Naive thymus-derived CD4-positive, alpha-beta T cell (primary cell): ENCODE measurements around the gene MBLAC1. TPM values are rescaled to one million over a fixed set of nuclear protein-coding genes. Genes with fewer than 3 reads are reported as not detected.
A peak's percentile ranks its signal among the peaks of the same experiment; 100 is the strongest.

Source experiments
- ATAC-seq: fragments of 150-1000 bp; cut with Tn5 transposase; 2 replicates; pipeline ENCODE4 v1.10.0; 2021; ENCODE audit warnings: mild to moderate bottlenecking, moderate library complexity
- CTCF ChIA-PET: fragments of 350-600 bp; sonication (Branson Sonifier 250); formaldehyde crosslinking; loops from one replicate; lab custom pipeline; 2021; ENCODE audit warnings: antibody characterized with exemption; lab: Charles Lee
- POLR2A ChIA-PET: fragments of 350-600 bp; sonication (Branson Sonifier 250); formaldehyde crosslinking; loops from one replicate; lab custom pipeline; 2021; ENCODE audit warnings: antibody characterized with exemption, inconsistent platforms; lab: Charles Lee
- DNase-seq, 9 donors: peaks; one replicate each; pipeline versions ENCODE4 v3.0.0 to v3.0.0-alpha.2; 2020 to 2022; ENCODE audit warnings: mixed read lengths in 1 of 9
- H3K27ac ChIP-seq: one replicate; pipeline ENCODE4 v1.7.0; 2013; ENCODE audit warnings: mild to moderate bottlenecking, low read depth, low read length, moderate library complexity
- H3K27me3 ChIP-seq, 2 donors: one replicate each; pipeline ENCODE4 v1.7.0; 2013; ENCODE audit warnings: low read length in 2 of 2, mild to moderate bottlenecking in 2 of 2, moderate library complexity in 2 of 2; ENCODE audit not compliant: control insufficient read depth in 2 of 2, insufficient read depth in 2 of 2
- H3K36me3 ChIP-seq, 3 experiments: 1 replicate in 2 of 3; 2 replicates in 1 of 3; pipeline ENCODE4 v1.7.0; 2013; ENCODE audit warnings: low read length in 3 of 3, mild to moderate bottlenecking in 3 of 3, moderate library complexity in 1 of 3; ENCODE audit not compliant: insufficient read depth in 3 of 3, control insufficient read depth in 2 of 3
- H3K4me1 ChIP-seq, 2 donors: one replicate each; pipeline ENCODE4 v1.7.0; 2013; ENCODE audit warnings: low read length in 2 of 2, mild to moderate bottlenecking in 2 of 2, moderate library complexity in 1 of 2; ENCODE audit not compliant: control insufficient read depth in 2 of 2, insufficient read depth in 2 of 2
- H3K4me3 ChIP-seq: 2 replicates; pipeline ENCODE4 v1.7.0; 2013; ENCODE audit warnings: mild to moderate bottlenecking, low read length
- H3K9me3 ChIP-seq, 3 experiments: 1 replicate in 2 of 3; 2 replicates in 1 of 3; pipeline ENCODE4 v1.7.0; 2013; ENCODE audit warnings: low read length in 3 of 3; ENCODE audit not compliant: control insufficient read depth in 2 of 3
- H3K27ac Mint-ChIP-seq, 9 donors: one replicate each; pipeline ENCODE4 v1.8.0; 2020 to 2022; ENCODE audit warnings: mixed read lengths in 9 of 9, mild to moderate bottlenecking in 8 of 9, moderate library complexity in 5 of 9, inconsistent platforms in 2 of 9
- H3K27me3 Mint-ChIP-seq, 5 donors: one replicate each; pipeline ENCODE4 v1.8.0; 2021 to 2022; ENCODE audit warnings: mixed read lengths in 5 of 5, mild to moderate bottlenecking in 1 of 5
- H3K36me3 Mint-ChIP-seq, 5 donors: one replicate each; pipeline ENCODE4 v1.8.0; 2020 to 2022; ENCODE audit warnings: mixed read lengths in 5 of 5, mild to moderate bottlenecking in 3 of 5, inconsistent platforms in 1 of 5
- H3K4me1 Mint-ChIP-seq, 7 donors: one replicate each; pipeline ENCODE4 v1.8.0; 2020 to 2022; ENCODE audit warnings: mixed read lengths in 7 of 7, mild to moderate bottlenecking in 3 of 7, inconsistent platforms in 1 of 7
- H3K4me3 Mint-ChIP-seq, 10 donors: one replicate each; pipeline ENCODE4 v1.8.0; 2020 to 2022; ENCODE audit warnings: mild to moderate bottlenecking in 10 of 10, mixed read lengths in 10 of 10, moderate library complexity in 6 of 10, inconsistent platforms in 2 of 10
- H3K9me3 Mint-ChIP-seq, 11 donors: one replicate each; pipeline ENCODE4 v1.8.0; 2020 to 2022; ENCODE audit warnings: mixed read lengths in 11 of 11, mild to moderate bottlenecking in 4 of 11, inconsistent platforms in 1 of 11, moderate library complexity in 1 of 11
- intact Hi-C, 2 donors: fragments of 100-400 bp; cut with micrococcal nuclease; formaldehyde crosslinking; loops; one replicate each; pipeline ENCODE4 v1.15.1; 2023
- polyA plus RNA-seq, 2 donors: library from polyadenylated mRNA; unstranded; fragments of 300-500 nt; fragmentation: Illumina TruSeq; gene quantifications; one replicate each; pipeline ENCODE4 v1.2.3, GENCODE V29; 2021
- total RNA-seq, 6 experiments: library from RNA in 5 of 6; stranded (reverse) in 5 of 6; gene quantifications; 1 replicate in 5 of 6; 2 replicates in 1 of 6; pipeline ENCODE4 v1.2.3 and lab custom pipeline; 2021 to 2026

MBLAC1 gene
- total and polyA plus RNA-seq, 7 experiments from 2014 or later, result 1.5 to 6.3 (median 4.5) TPM

DNA sequence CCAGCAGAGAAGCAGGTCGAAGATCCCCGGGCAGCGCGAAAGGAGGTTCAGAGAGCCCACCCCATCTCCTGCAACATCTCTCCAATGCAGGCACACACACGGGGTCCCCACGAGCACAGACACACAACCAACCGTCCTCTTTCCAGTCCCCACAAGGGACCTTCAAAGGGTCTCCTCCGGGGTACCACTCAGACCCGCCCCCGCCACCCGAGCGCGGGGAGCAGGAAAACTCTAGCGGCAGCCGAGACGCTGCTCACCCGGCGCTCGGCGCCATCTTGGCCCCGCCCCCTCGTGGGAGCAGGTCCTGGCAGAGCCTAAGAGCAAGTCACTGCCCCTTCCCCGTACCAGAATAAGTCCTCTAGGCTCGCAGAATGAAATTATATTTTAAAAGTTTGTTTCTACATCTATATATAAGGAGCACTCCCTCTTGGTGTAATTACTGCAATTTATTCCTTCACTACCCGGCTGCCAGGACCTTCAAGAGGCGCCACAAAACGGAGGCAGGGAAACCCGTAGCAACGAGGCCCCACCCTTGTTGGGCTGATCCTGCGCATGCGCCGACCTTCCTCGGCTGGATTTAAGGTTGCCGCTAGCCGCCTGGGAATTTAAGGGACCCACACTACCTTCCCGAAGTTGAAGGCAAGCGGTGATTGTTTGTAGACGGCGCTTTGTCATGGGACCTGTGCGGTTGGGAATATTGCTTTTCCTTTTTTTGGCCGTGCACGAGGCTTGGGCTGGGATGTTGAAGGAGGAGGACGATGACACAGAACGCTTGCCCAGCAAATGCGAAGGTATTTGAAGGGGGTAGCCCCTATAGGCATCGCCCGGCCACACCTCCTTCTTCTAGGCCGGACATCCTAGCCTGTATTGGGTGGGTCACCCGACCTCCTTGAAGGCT is 7.4 kb upstream of the MBLAC1 start, which contains the start of the genes CNPY4 and TAF6:
TSS of gene CNPY4 (plus strand) at position 563 of the 898 bp plus-strand sequence. CDS start at position 674, 111 bp downstream.
TSS of gene TAF6 (minus strand) at position 287 of the 898 bp plus-strand sequence. CDS start 5,149 bp downstream, outside the sequence.
- Mint-ChIP-seq H3K27me3 (no peaks in the 10 kb centered on the region), H3K36me3 (peaks cover 0 to 7% (median 4%) of the 10 kb centered on the region in 5 donors), H3K9me3 (peaks cover 0 to 3% (median 0%) of the 10 kb centered on the region in 11 donors), H3K4me1 (peaks cover 18 to 36% (median 30%) of the 10 kb centered on the region in 7 donors), H3K4me3 (peak within 1 kb of the TSS; percentile 90 to 100 (median 98)), H3K27ac (peak within 1 kb of the TSS; percentile 97 to 99 (median 98))
- CTCF ChIA-PET, result interaction anchor here (0.6 to 0.7 kb wide), 2 partner anchors 31 to 742 kb away, joined by 3 to 4 read pairs; no protein-coding TSS in a partner anchor
- peak; percentile 88 for ATAC-seq
- peak; percentile 88 to 97 (median 95) for DNase-seq
- H3K4me1 ChIP-seq, result peaks cover 12 to 19% of the 10 kb centered on the region in 2 donors
- H3K36me3 ChIP-seq, result peaks cover 0 to 21% (median 0%) of the 10 kb centered on the region in 3 experiments
- H3K27ac ChIP-seq, result peak within 1 kb of the TSS; percentile 88
- H3K27me3 ChIP-seq, result no peaks in the 10 kb centered on the region
- H3K9me3 ChIP-seq, result no peaks in the 10 kb centered on the region
- peak within 1 kb of the TSS; percentile 100 for H3K4me3 ChIP-seq
- intact Hi-C loops, result loop anchor here (1.0 to 2.0 kb wide), 8 partner anchors 8 to 554 kb away; partner anchors contain the start of genes AP4M1 (in 2 of the 2), MCM7 (in 2 of the 2), ZCWPW1 (in 2 of the 2) and GNB2 (in 1 of the 2)
- POLR2A ChIA-PET, result interaction anchor here (0.6 to 7.6 kb wide), 18 partner anchors 9 to 557 kb away, joined by 3 to 107 read pairs (median 7); partner anchors contain the start of genes AP4M1, COPS6, GAL3ST4 and LAMTOR4

DNA sequence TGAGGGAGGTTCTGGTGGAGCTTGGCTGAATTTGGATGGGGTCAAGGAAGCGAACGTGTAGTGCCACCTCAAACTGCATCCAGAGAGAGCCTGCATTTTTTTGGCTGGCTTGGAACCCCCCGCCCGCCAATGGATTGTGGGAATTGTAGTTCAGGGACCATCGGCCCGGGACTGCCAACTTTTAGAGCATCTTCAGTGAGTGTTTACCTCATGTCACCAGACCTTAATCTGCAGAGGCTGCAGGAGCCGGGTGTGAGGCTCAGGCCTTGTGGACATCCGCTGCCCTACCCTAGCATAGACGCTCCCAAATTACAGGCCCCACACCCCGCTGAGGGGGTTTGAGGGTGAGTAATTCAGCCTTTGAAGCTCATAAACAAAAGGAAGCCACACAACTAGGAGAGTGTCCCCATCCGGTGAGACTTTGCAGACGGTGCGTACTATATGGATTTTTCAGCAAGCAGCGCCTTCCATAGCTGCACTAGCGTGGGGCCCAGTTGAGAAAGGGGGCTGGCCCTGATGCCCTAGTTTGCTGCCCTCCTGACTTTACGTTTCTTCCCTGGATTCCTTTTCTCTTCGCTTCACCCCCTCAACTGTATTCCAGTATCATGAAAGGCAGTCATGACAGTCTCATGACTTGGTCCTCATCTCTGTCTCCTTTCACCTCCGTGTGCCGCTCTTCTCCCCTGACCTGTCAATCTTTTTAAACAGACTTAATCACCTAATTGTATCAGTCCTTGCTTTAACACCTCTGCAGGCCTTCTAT is 6.6 kb upstream of the MBLAC1 start:
- POLR2A ChIA-PET, result interaction anchor here (0.6 to 7.6 kb wide), 25 partner anchors 8 to 704 kb away, joined by 3 to 107 read pairs (median 6); partner anchors contain the start of genes AP4M1, COPS6, GAL3ST4 and LAMTOR4
- intact Hi-C loops, result loop anchor here (1.0 to 2.0 kb wide), 8 partner anchors 7 to 553 kb away; partner anchors contain the start of genes AP4M1 (in 2 of the 2), MCM7 (in 2 of the 2), ZCWPW1 (in 2 of the 2) and GNB2 (in 1 of the 2)
- H3K27ac Mint-ChIP-seq, result peak overlapping the region; percentile 97 to 99 (median 98)

DNA sequence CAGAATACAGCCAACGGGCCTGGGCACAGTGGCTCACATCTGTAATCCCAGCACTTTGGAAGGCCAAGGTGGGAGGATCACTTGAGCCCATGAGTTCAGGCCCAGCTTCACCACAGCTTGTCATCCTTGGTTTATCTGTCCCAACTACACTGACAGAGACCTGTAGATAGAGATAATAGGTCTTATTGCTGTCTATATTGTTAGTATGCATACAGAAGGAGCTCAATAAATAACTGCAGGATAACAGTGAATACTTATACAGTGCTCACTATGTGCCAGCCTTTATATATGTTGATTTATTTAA is 6.1 kb upstream of the MBLAC1 start:
- H3K4me1 Mint-ChIP-seq, result peaks cover 21 to 49% (median 43%) of the 10 kb centered on the region in 7 donors
- POLR2A ChIA-PET, result interaction anchor here (0.6 to 7.6 kb wide), 23 partner anchors 8 to 704 kb away, joined by 3 to 107 read pairs (median 6); partner anchors contain the start of genes AP4M1, COPS6, GAL3ST4 and LAMTOR4
- CTCF ChIA-PET, result interaction anchor here (0.6 to 1.0 kb wide), 5 partner anchors 8 to 167 kb away, joined by 3 to 8 read pairs (median 3); no protein-coding TSS in a partner anchor
- peak overlapping the region; percentile 100 for H3K4me3 ChIP-seq
- no peaks in the 10 kb centered on the region for H3K27me3 Mint-ChIP-seq
- intact Hi-C loops, result no loop called here
- H3K36me3 Mint-ChIP-seq, result peaks cover 0 to 12% (median 4%) of the 10 kb centered on the region in 5 donors
- no peaks in the 10 kb centered on the region for H3K27me3 ChIP-seq
- peaks cover 0 to 3% (median 0%) of the 10 kb centered on the region in 11 donors for H3K9me3 Mint-ChIP-seq
- peak overlapping the region; percentile 88 for H3K27ac ChIP-seq
- H3K9me3 ChIP-seq, result no peaks in the 10 kb centered on the region
- peak overlapping the region; percentile 97 to 99 (median 98) for H3K27ac Mint-ChIP-seq
- DNase-seq (no peak), ATAC-seq (no peak)
- H3K36me3 ChIP-seq, result peaks cover 0 to 29% (median 0%) of the 10 kb centered on the region in 3 experiments
- H3K4me1 ChIP-seq, result peaks cover 16 to 26% of the 10 kb centered on the region in 2 donors
- peak overlapping the region; percentile 90 to 100 (median 98) for H3K4me3 Mint-ChIP-seq

More for the DNA sequence above, 6.6 kb upstream of the MBLAC1 start:
- Mint-ChIP-seq H3K4me3 (peak overlapping the region; percentile 90 to 100 (median 98)), H3K4me1 (peaks cover 18 to 44% (median 38%) of the 10 kb centered on the region in 7 donors), H3K36me3 (peaks cover 0 to 12% (median 4%) of the 10 kb centered on the region in 5 donors), H3K9me3 (peaks cover 0 to 3% (median 0%) of the 10 kb centered on the region in 11 donors), H3K27me3 (no peaks in the 10 kb centered on the region)
- Histone ChIP-seq H3K4me3 (peak overlapping the region; percentile 100), H3K9me3 (no peaks in the 10 kb centered on the region), H3K4me1 (peaks cover 12 to 21% of the 10 kb centered on the region in 2 donors), H3K27me3 (no peaks in the 10 kb centered on the region), H3K27ac (peak overlapping the region; percentile 88), H3K36me3 (peaks cover 0 to 27% (median 0%) of the 10 kb centered on the region in 3 experiments)
- DNase-seq (peak in 8 of 9 donors; percentile 67 to 79 (median 74)), ATAC-seq (peak; percentile 68)
- CTCF ChIA-PET, result interaction anchor here (0.6 to 1.0 kb wide), 7 partner anchors 9 to 743 kb away, joined by 3 to 8 read pairs (median 3); no protein-coding TSS in a partner anchor

- Mint-ChIP-seq H3K4me1 (peaks cover 17 to 51% (median 39%) of the 10 kb centered on the region in 7 donors), H3K27ac (peak overlapping the region in 4 of 9 donors; percentile 5 to 80 (median 64)), H3K9me3 (peaks cover 0 to 7% (median 0%) of the 10 kb centered on the region in 11 donors), H3K27me3 (no peaks in the 10 kb centered on the region), H3K36me3 (peaks cover 0 to 12% (median 0%) of the 10 kb centered on the region in 5 donors), H3K4me3 (peak overlapping the region in 1 of 10 donors; percentile 25)
- ATAC-seq (no peak), DNase-seq (no peak)
- POLR2A ChIA-PET, result interaction anchor here (1.0 to 7.6 kb wide), 4 partner anchors 21 to 100 kb away, joined by 3 to 107 read pairs (median 3); partner anchors contain the start of genes AP4M1 and MCM7
- H3K9me3 ChIP-seq, result no peaks in the 10 kb centered on the region
- no peak overlapping the region for H3K27ac ChIP-seq
- peaks cover 22 to 26% of the 10 kb centered on the region in 2 donors for H3K4me1 ChIP-seq
- no peaks in the 10 kb centered on the region for H3K27me3 ChIP-seq
- CTCF ChIA-PET, result interaction anchor here (0.7 kb wide), 1 partner anchor 10 kb away, joined by 3 read pairs; no protein-coding TSS in a partner anchor
- no peak overlapping the region for H3K4me3 ChIP-seq
- H3K36me3 ChIP-seq, result peaks cover 0 to 35% (median 0%) of the 10 kb centered on the region in 3 experiments
- intact Hi-C loops, result no loop called here
Observed at GRCh38 chr7:100122067-100122466, 4.7 kb upstream of the MBLAC1 start.

DNA sequence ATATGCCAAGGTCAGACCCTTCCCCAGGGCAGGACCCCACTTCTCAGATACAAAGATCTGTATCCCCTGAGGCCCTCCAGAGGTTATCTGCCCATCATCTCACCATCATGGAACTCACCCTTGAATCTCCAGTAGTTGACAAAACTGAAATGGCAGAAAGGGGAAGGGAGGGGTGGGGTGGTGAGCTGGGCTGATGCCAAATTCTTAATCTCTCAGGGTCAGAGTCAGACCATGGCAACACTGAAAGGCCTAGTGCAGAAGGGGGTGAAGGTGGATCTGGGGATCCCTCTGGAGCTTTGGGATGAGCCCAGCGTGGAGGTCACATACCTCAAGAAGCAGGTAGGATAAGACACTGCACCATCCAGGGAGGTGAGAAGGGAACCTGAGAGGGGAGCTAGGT is 4.2 kb upstream of the MBLAC1 start:
- no peak overlapping the region for H3K27ac ChIP-seq
- H3K4me3 Mint-ChIP-seq, result peak overlapping the region in 2 of 10 donors; percentile 26 to 50
- H3K27ac Mint-ChIP-seq, result peak overlapping the region in 5 of 9 donors; percentile 11 to 80 (median 60)
- peaks cover 0 to 12% (median 0%) of the 10 kb centered on the region in 5 donors for H3K36me3 Mint-ChIP-seq
- ATAC-seq (no peak), DNase-seq (no peak)
- peaks cover 0 to 38% (median 0%) of the 10 kb centered on the region in 3 experiments for H3K36me3 ChIP-seq
- no peaks in the 10 kb centered on the region for H3K27me3 ChIP-seq
- no peak overlapping the region for H3K4me3 ChIP-seq
- no peaks in the 10 kb centered on the region for H3K9me3 ChIP-seq
- H3K4me1 Mint-ChIP-seq, result peaks cover 17 to 51% (median 40%) of the 10 kb centered on the region in 7 donors
- intact Hi-C loops, result no loop called here
- ChIA-PET POLR2A (interaction anchor here (1.0 to 7.6 kb wide), 5 partner anchors 22 to 100 kb away, joined by 3 to 107 read pairs (median 3); partner anchors contain the start of genes AP4M1, GPC2, MCM7 and STAG3), CTCF (interaction anchor here (0.7 kb wide), 1 partner anchor 9 kb away, joined by 3 read pairs; no protein-coding TSS in a partner anchor)
- H3K27me3 Mint-ChIP-seq, result no peaks in the 10 kb centered on the region
- H3K9me3 Mint-ChIP-seq, result peaks cover 0 to 7% (median 0%) of the 10 kb centered on the region in 11 donors
- H3K4me1 ChIP-seq, result peaks cover 22 to 26% of the 10 kb centered on the region in 2 donors
